GM12801 (cell line): ENCODE measurements around the gene CHCHD2.

ENCODE experiments used
- CTCF ChIP-seq: IDR thresholded peaks from one replicate; pipeline ENCODE4 v1.5.1; 2011; ENCODE audit warnings: control low read depth; ENCODE audit not compliant: insufficient read length; ENCODE audit errors: extremely low read depth

The CHCHD2 gene

GRCh38 chr7:56107954-56108258 is 1.6 kb upstream of the CHCHD2 start:
- TF ChIP-seq CTCF = no peak

GRCh38 chr7:56105508-56105907 is 768 bp downstream of the CHCHD2 start:
- TF ChIP-seq CTCF = no peak

GRCh38 chr7:56099653-56100052 is 6.6 kb downstream of the CHCHD2 start:
- no peak for TF ChIP-seq CTCF

- no peak for TF ChIP-seq CTCF
Measured at GRCh38 chr7:56097700-56098099, 8.6 kb downstream of the CHCHD2 start.

- no peak for TF ChIP-seq CTCF
Measured at GRCh38 chr7:56092789-56093531, 13.3 kb downstream of the CHCHD2 start, which contains the start of gene PHKG1. TSS of gene PHKG1 (minus strand) at chr7:56092952. CDS start at chr7:56088941, 4,011 bp downstream.

- TF ChIP-seq CTCF = no peak
Measured at GRCh38 chr7:56091591-56091990, 14.7 kb downstream of the CHCHD2 start.

- no peak for TF ChIP-seq CTCF
Measured at GRCh38 chr7:56087445-56087844, 18.8 kb downstream of the CHCHD2 start.
